Epithelial cell of esophagus (primary cell): ENCODE results near the gene MEX3A.

Experiments
- DNase-seq: peaks from one replicate; pipeline ENCODE4 v3.0.0; 2010; ENCODE audit warnings: low read depth
- H3K4me3 ChIP-seq: 2 replicates; pipeline ENCODE4 v1.5.1; 2011; ENCODE audit warnings: mild to moderate bottlenecking, low read length, control low read depth
- CTCF ChIP-seq: IDR thresholded peaks from 2 replicates; pipeline ENCODE4 v1.5.1; 2011; ENCODE audit warnings: low read depth, mild to moderate bottlenecking, low read length, control low read depth, inconsistent platforms; ENCODE audit not compliant: insufficient read depth; ENCODE audit errors: missing control alignments

MEX3A gene

GRCh38 chr1:156098784-156099183, 16.5 kb upstream of the MEX3A start:
- no peak for TF ChIP-seq CTCF
- no peak for DNase-seq
- no peak overlapping the region for H3K4me3 ChIP-seq

- H3K4me3 ChIP-seq: no peak overlapping the region
- TF ChIP-seq CTCF: no peak
- DNase-seq: no peak
Measured at GRCh38 chr1:156097499-156098178, 15.4 kb upstream of the MEX3A start.

- DNase-seq: peak; percentile 86
- TF ChIP-seq CTCF: peak; percentile 98
- H3K4me3 ChIP-seq: no peak overlapping the region
Measured at GRCh38 chr1:156096640-156097391, 14.6 kb upstream of the MEX3A start.

GRCh38 chr1:156095906-156096508, 13.7 kb upstream of the MEX3A start:
- TF ChIP-seq CTCF: peak; percentile 27
- no peak overlapping the region for H3K4me3 ChIP-seq
- peak; percentile 93 for DNase-seq

- no peak for DNase-seq
- H3K4me3 ChIP-seq: no peak overlapping the region
- TF ChIP-seq CTCF: no peak
Measured at GRCh38 chr1:156091610-156092009, 9.3 kb upstream of the MEX3A start.

- DNase-seq: peak; percentile 89
- H3K4me3 ChIP-seq: no peak overlapping the region
- peak; percentile 78 for TF ChIP-seq CTCF
Measured at GRCh38 chr1:156090840-156091188, 8.5 kb upstream of the MEX3A start.
